ENCODE data around the gene TYRP1. TPM values are rescaled to one million over a fixed set of nuclear protein-coding genes. Genes with fewer than 3 reads are reported as not detected.

TYRP1 gene
- polyA plus RNA-seq, 1 donor from 2014 or later: not detected

GRCh38 chr9:12723409-12724028 is 30.3 kb downstream of the TYRP1 start:
- H3K79me2 ChIP-seq (replicated peaks; ENCODE audit: insufficient read depth, low read length): no peaks in the 10 kb centered on the region
- no peak overlapping the region for H3K27ac ChIP-seq (ENCODE audit: low read length)
- no peaks in the 10 kb centered on the region for H4K20me1 ChIP-seq (ENCODE audit: insufficient read depth)
- no peak overlapping the region for H3K4me2 ChIP-seq (ENCODE audit: low read length)
- H3F3A ChIP-seq (ENCODE audit: insufficient read depth, low read length, poor library complexity, severe bottlenecking): no peaks in the 10 kb centered on the region
- no peak overlapping the region for H2AFZ ChIP-seq (ENCODE audit: low read depth, low read length)
- no peaks in the 10 kb centered on the region for H3K9me3 ChIP-seq (ENCODE audit: low read length)
- no peak overlapping the region for H3K4me3 ChIP-seq (ENCODE audit: low read length)
- H3K27me3 ChIP-seq (ENCODE audit: insufficient read depth, low read depth, low read length): no peaks in the 10 kb centered on the region
- no peak overlapping the region for H3K9ac ChIP-seq (ENCODE audit: low read length)
- H3K9me2 ChIP-seq (ENCODE audit: insufficient read depth, low read length): no peaks in the 10 kb centered on the region
- no peaks in the 10 kb centered on the region for H3K36me3 ChIP-seq (ENCODE audit: insufficient read depth, low read length)
- TF ChIP-seq POLR2AphosphoS5 (IDR thresholded peaks at IDR 0.05) (no peak), EZH2 (IDR thresholded peaks at IDR 0.05; ENCODE audit: borderline replicate concordance, insufficient read depth, low read length, poor library complexity, severe bottlenecking) (no peak), CTCF (IDR thresholded peaks at IDR 0.05; ENCODE audit: poor library complexity, severe bottlenecking) (peak; percentile 57), MXI1 (conservative IDR thresholded peaks at IDR 0.05; ENCODE audit: poor library complexity, severe bottlenecking) (no peak), EP300 (conservative IDR thresholded peaks at IDR 0.05; ENCODE audit: poor library complexity, severe bottlenecking) (no peak), REST (IDR thresholded peaks at IDR 0.05; ENCODE audit: borderline replicate concordance) (no peak), TAF1 (IDR thresholded peaks at IDR 0.05; ENCODE audit: low read depth) (no peak), SMC3 (conservative IDR thresholded peaks at IDR 0.05; ENCODE audit: poor library complexity) (peak; percentile 57), RAD21 (conservative IDR thresholded peaks at IDR 0.05) (peak; percentile 61)

- Histone ChIP-seq H3F3A (ENCODE audit: insufficient read depth, low read length, poor library complexity, severe bottlenecking) (no peaks in the 10 kb centered on the region), H3K27ac (ENCODE audit: low read length) (no peak overlapping the region), H3K36me3 (ENCODE audit: insufficient read depth, low read length) (no peaks in the 10 kb centered on the region), H3K9ac (ENCODE audit: low read length) (no peak overlapping the region), H3K4me2 (ENCODE audit: low read length) (no peak overlapping the region), H3K9me2 (ENCODE audit: insufficient read depth, low read length) (no peaks in the 10 kb centered on the region), H2AFZ (ENCODE audit: low read depth, low read length) (no peak overlapping the region), H3K27me3 (ENCODE audit: insufficient read depth, low read depth, low read length) (no peaks in the 10 kb centered on the region), H3K79me2 (replicated peaks; ENCODE audit: insufficient read depth, low read length) (no peaks in the 10 kb centered on the region), H4K20me1 (ENCODE audit: insufficient read depth) (no peaks in the 10 kb centered on the region), H3K9me3 (ENCODE audit: low read length) (no peaks in the 10 kb centered on the region), H3K4me3 (ENCODE audit: low read length) (no peak overlapping the region)
- no peak for TF ChIP-seq REST (IDR thresholded peaks at IDR 0.05; ENCODE audit: borderline replicate concordance)
- TF ChIP-seq MXI1 (conservative IDR thresholded peaks at IDR 0.05; ENCODE audit: poor library complexity, severe bottlenecking): no peak
- no peak for TF ChIP-seq POLR2AphosphoS5 (IDR thresholded peaks at IDR 0.05)
- TF ChIP-seq EZH2 (IDR thresholded peaks at IDR 0.05; ENCODE audit: borderline replicate concordance, insufficient read depth, low read length, poor library complexity, severe bottlenecking): no peak
Measured at GRCh38 chr9:12726795-12727194, 33.6 kb downstream of the TYRP1 start.
